Breast epithelium (tissue), 3 donors: Measurements from ENCODE around the gene CACNA2D3.

Source experiments
- CTCF ChIP-seq, 3 donors: fragments of 450-650 bp; IDR thresholded peaks; one replicate each; pipeline ENCODE4 v1.5.1; 2016 to 2017; ENCODE audit warnings: antibody characterized with exemption in 3 of 3, mild to moderate bottlenecking in 3 of 3, moderate library complexity in 3 of 3
- POLR2A ChIP-seq: fragments of 450-650 bp; IDR thresholded peaks from one replicate; pipeline ENCODE4 v1.6.1; 2016; ENCODE audit warnings: antibody characterized with exemption, mild to moderate bottlenecking, moderate library complexity

DNA sequence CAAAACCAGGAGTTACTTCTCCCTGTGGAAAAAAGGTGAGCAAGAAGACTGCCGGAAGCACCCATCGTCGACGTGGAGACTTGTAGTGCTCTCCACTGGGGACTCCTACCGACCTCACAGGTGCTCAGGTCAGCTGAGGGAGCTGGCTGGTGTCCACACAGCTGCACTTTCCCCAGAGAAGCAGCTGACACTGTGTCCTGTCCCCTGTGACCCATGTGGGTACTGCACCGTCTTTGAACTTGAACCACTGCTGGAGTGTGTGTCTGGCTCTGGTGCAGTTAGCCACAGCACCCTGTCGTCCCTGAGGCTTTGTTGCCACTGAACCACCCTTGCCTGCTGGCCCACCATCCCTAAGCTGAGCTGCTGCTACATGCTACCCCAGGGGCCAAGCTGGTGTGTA lies 270.8 kb downstream of the CACNA2D3 start:
- TF ChIP-seq CTCF (IDR thresholded peaks at IDR 0.05), result no peak
- no peak for TF ChIP-seq POLR2A
